Central memory CD4-positive, alpha-beta T cell (primary cell): ENCODE data around the gene DPP10.

Experiments
- DNase-seq: peaks from one replicate; pipeline ENCODE4 v3.0.0; 2022

DPP10 gene

GRCh38 chr2:115162494-115163293 lies 720.3 kb downstream of the DPP10 start:
- no peak for DNase-seq

- DNase-seq, result no peak
Observed at GRCh38 chr2:115163572-115163971, 721.1 kb downstream of the DPP10 start.

- no peak for DNase-seq
Observed at GRCh38 chr2:115165529-115166109, 723.2 kb downstream of the DPP10 start.

- DNase-seq, result no peak
Observed at GRCh38 chr2:115168457-115168856, 726.0 kb downstream of the DPP10 start.

GRCh38 chr2:115169814-115170213 lies 727.4 kb downstream of the DPP10 start:
- DNase-seq, result no peak

GRCh38 chr2:115171751-115172150 lies 729.3 kb downstream of the DPP10 start:
- DNase-seq, result no peak

- no peak for DNase-seq
Observed at GRCh38 chr2:115174651-115175050, 732.2 kb downstream of the DPP10 start.

GRCh38 chr2:115183144-115183543 lies 740.7 kb downstream of the DPP10 start:
- no peak for DNase-seq

GRCh38 chr2:115190459-115190858 lies 748.0 kb downstream of the DPP10 start:
- no peak for DNase-seq

GRCh38 chr2:115194623-115195022 lies 752.2 kb downstream of the DPP10 start:
- no peak for DNase-seq

- DNase-seq, result no peak
Observed at GRCh38 chr2:115196587-115196986, 754.1 kb downstream of the DPP10 start.

GRCh38 chr2:115199966-115200365 lies 757.5 kb downstream of the DPP10 start:
- DNase-seq, result no peak

GRCh38 chr2:115201386-115201785 lies 758.9 kb downstream of the DPP10 start:
- no peak for DNase-seq

GRCh38 chr2:115208493-115209164 lies 766.2 kb downstream of the DPP10 start:
- no peak for DNase-seq

GRCh38 chr2:115214050-115214449 lies 771.6 kb downstream of the DPP10 start:
- no peak for DNase-seq

GRCh38 chr2:115219296-115219695 lies 776.9 kb downstream of the DPP10 start:
- no peak for DNase-seq

- DNase-seq, result no peak
Observed at GRCh38 chr2:115234186-115234585, 791.7 kb downstream of the DPP10 start.

GRCh38 chr2:115234737-115235136 lies 792.3 kb downstream of the DPP10 start:
- no peak for DNase-seq

GRCh38 chr2:115248066-115248465 lies 805.6 kb downstream of the DPP10 start:
- no peak for DNase-seq

GRCh38 chr2:115277366-115277765 lies 834.9 kb downstream of the DPP10 start:
- no peak for DNase-seq

- DNase-seq, result no peak
Observed at GRCh38 chr2:115285416-115285815, 843.0 kb downstream of the DPP10 start.

- DNase-seq, result no peak
Observed at GRCh38 chr2:115290478-115290877, 848.0 kb downstream of the DPP10 start.

GRCh38 chr2:115292742-115293141 lies 850.3 kb downstream of the DPP10 start:
- DNase-seq, result no peak

GRCh38 chr2:115294999-115295398 lies 852.6 kb downstream of the DPP10 start:
- DNase-seq, result no peak
